PC-9 (cell line): ENCODE results near the gene RHOB. TPM values are rescaled to one million over a fixed set of nuclear protein-coding genes. Genes with fewer than 3 reads are reported as not detected.

Experiments
- BruUV-seq: library from RNA; stranded (reverse); fragments of 400-500 nt; replicated peaks from 2 replicates; lab custom pipeline; 2021; lab: Mats Ljungman, UMichigan
- CTCF ChIA-PET: fragments of 300-600 bp; sonication (Branson Sonifier 250); formaldehyde crosslinking; loops from one replicate; lab custom pipeline; 2022; ENCODE audit warnings: antibody characterized with exemption; lab: Charles Lee
- POLR2A ChIA-PET: fragments of 300-600 bp; sonication (Branson Sonifier 250); formaldehyde crosslinking; loops from one replicate; lab custom pipeline; 2022; ENCODE audit warnings: antibody characterized with exemption; ENCODE audit not compliant: unreplicated experiment; lab: Charles Lee
- DNase-seq, 2 experiments: peaks; one replicate each; pipeline versions ENCODE4 v3.0.0 to v3.0.0-alpha.2; 2015 to 2022; ENCODE audit warnings: mixed read lengths in 1 of 2
- H2AFZ ChIP-seq: fragments of 200-600 bp; sonication (generic); 2 replicates; pipeline ENCODE4 v1.8.1; 2017; ENCODE audit warnings: antibody characterized with exemption
- H3F3A ChIP-seq: fragments of 200-600 bp; sonication (generic); 2 replicates; pipeline ENCODE4 v1.8.1; 2017; ENCODE audit warnings: antibody characterized with exemption, mild to moderate bottlenecking, low read depth; ENCODE audit not compliant: insufficient read depth
- H3K27ac ChIP-seq: fragments of 200-600 bp; sonication (generic); 2 replicates; pipeline ENCODE4 v1.6.1; 2016; ENCODE audit warnings: mixed run types
- H3K27me3 ChIP-seq: fragments of 200-600 bp; sonication (generic); 2 replicates; pipeline ENCODE4 v1.6.1; 2016; ENCODE audit warnings: low read depth, mixed run types; ENCODE audit not compliant: insufficient read depth
- H3K36me3 ChIP-seq: fragments of 200-600 bp; sonication (generic); 2 replicates; pipeline ENCODE4 v1.6.1; 2016; ENCODE audit warnings: low read depth, mixed run types
- H3K4me1 ChIP-seq: fragments of 200-600 bp; sonication (generic); replicated peaks from 2 replicates; pipeline ENCODE4 v1.6.1; 2016; ENCODE audit warnings: mixed run types; ENCODE audit not compliant: insufficient read depth
- H3K4me2 ChIP-seq: fragments of 200-600 bp; sonication (generic); 2 replicates; pipeline ENCODE4 v1.6.1; 2017; ENCODE audit warnings: mixed run types
- H3K4me3 ChIP-seq: fragments of 200-600 bp; sonication (generic); 2 replicates; pipeline ENCODE4 v1.6.1; 2016; ENCODE audit warnings: mixed run types
- H3K79me2 ChIP-seq: fragments of 200-600 bp; sonication (generic); 2 replicates; pipeline ENCODE4 v1.6.1; 2017; ENCODE audit warnings: low read depth, mixed run types
- H3K9me2 ChIP-seq: fragments of 200-600 bp; sonication (generic); 2 replicates; pipeline ENCODE4 v1.8.1; 2017; ENCODE audit warnings: mild to moderate bottlenecking; ENCODE audit not compliant: insufficient read depth
- H3K9me3 ChIP-seq: fragments of 200-600 bp; sonication (generic); 2 replicates; pipeline ENCODE4 v1.8.1; 2016; ENCODE audit warnings: low read depth; ENCODE audit not compliant: insufficient read depth
- H4K20me1 ChIP-seq: fragments of 200-600 bp; sonication (generic); 2 replicates; pipeline ENCODE4 v1.8.1; 2017; ENCODE audit not compliant: insufficient read depth
- EZH2 ChIP-seq: fragments of 200-600 bp; sonication (generic); IDR thresholded peaks from 2 replicates; pipeline ENCODE4 v1.8.0; 2017; ENCODE audit warnings: antibody characterized with exemption, low read depth
- intact Hi-C: fragments of 100-400 bp; cut with micrococcal nuclease; formaldehyde crosslinking; loops from one replicate; pipeline ENCODE4 v1.10.0; 2022; ENCODE audit not compliant: unreplicated experiment
- total RNA-seq: library from RNA; stranded (reverse); gene quantifications from 2 replicates; pipeline ENCODE4 v1.2.3, GENCODE V29; 2021
- TF ChIP-seq, protein P1 (sequence below): fragments of 200-600 bp; sonication (generic); conservative IDR thresholded peaks from 2 replicates; pipeline ENCODE4 v1.6.1; 2017; ENCODE audit warnings: mixed run types, antibody characterized with exemption, mild to moderate bottlenecking, moderate library complexity

The RHOB gene
- total RNA-seq, 1 experiment from 2014 or later, result 39.3 TPM

DNA sequence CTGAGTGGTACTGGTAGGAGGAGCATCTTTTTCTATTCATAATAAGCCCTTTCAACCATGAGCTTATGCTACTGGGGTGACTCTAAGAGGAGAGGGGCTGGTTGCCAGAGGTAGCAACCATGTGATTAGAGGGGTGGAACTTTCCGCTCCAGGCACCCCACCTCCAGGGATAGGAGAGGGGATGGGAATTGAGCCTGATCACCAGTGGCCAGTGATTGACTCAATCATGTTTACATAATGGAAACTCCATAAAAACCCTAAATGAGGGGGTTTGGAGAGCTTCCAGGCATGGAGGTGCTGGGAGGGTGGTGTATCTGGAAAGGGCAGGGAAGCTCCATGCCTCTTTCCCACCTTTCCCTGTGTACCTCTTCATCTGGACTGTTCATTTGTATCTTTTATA, 46.6 kb upstream of the RHOB start:
- BruUV-seq, result no TSS peak
- TF ChIP-seq, protein P1, sequence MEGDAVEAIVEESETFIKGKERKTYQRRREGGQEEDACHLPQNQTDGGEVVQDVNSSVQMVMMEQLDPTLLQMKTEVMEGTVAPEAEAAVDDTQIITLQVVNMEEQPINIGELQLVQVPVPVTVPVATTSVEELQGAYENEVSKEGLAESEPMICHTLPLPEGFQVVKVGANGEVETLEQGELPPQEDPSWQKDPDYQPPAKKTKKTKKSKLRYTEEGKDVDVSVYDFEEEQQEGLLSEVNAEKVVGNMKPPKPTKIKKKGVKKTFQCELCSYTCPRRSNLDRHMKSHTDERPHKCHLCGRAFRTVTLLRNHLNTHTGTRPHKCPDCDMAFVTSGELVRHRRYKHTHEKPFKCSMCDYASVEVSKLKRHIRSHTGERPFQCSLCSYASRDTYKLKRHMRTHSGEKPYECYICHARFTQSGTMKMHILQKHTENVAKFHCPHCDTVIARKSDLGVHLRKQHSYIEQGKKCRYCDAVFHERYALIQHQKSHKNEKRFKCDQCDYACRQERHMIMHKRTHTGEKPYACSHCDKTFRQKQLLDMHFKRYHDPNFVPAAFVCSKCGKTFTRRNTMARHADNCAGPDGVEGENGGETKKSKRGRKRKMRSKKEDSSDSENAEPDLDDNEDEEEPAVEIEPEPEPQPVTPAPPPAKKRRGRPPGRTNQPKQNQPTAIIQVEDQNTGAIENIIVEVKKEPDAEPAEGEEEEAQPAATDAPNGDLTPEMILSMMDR, result no peak
- no peak for TF ChIP-seq EZH2
- Histone ChIP-seq H3F3A (no peaks in the 10 kb centered on the region), H3K4me1 (no peaks in the 10 kb centered on the region), H3K27me3 (no peaks in the 10 kb centered on the region), H3K79me2 (no peaks in the 10 kb centered on the region), H3K9me3 (no peaks in the 10 kb centered on the region), H3K4me2 (no peak overlapping the region), H3K36me3 (no peaks in the 10 kb centered on the region), H3K27ac (no peak overlapping the region), H4K20me1 (no peaks in the 10 kb centered on the region), H3K4me3 (no peak overlapping the region), H2AFZ (no peak overlapping the region), H3K9me2 (no peaks in the 10 kb centered on the region)
- intact Hi-C loops, result no loop called here
- CTCF ChIA-PET, result no interaction called here
- peak in 1 of 2 experiments; percentile 8 for DNase-seq
- POLR2A ChIA-PET, result no interaction called here

GRCh38 chr2:20400787-20401488, 45.9 kb upstream of the RHOB start:
- H3K9me3 ChIP-seq, result no peaks in the 10 kb centered on the region
- TF ChIP-seq, protein P1, result no peak
- no peak for TF ChIP-seq EZH2
- no peak overlapping the region for H2AFZ ChIP-seq
- H3K79me2 ChIP-seq, result no peaks in the 10 kb centered on the region
- H3K27ac ChIP-seq, result no peak overlapping the region
- no peak overlapping the region for H3K4me2 ChIP-seq
- no peaks in the 10 kb centered on the region for H3F3A ChIP-seq
- CTCF ChIA-PET, result no interaction called here
- BruUV-seq, result no TSS peak
- H3K4me1 ChIP-seq, result no peaks in the 10 kb centered on the region
- no peaks in the 10 kb centered on the region for H3K9me2 ChIP-seq
- DNase-seq, result peak in 1 of 2 experiments; percentile 8
- POLR2A ChIA-PET, result no interaction called here
- no peaks in the 10 kb centered on the region for H3K36me3 ChIP-seq
- intact Hi-C loops, result no loop called here
- H3K4me3 ChIP-seq, result no peak overlapping the region
- no peaks in the 10 kb centered on the region for H4K20me1 ChIP-seq
- H3K27me3 ChIP-seq, result no peaks in the 10 kb centered on the region

GRCh38 chr2:20401489-20401835, 45.4 kb upstream of the RHOB start:
- Histone ChIP-seq H3K79me2 (no peaks in the 10 kb centered on the region), H3K4me1 (no peaks in the 10 kb centered on the region), H3K4me3 (no peak overlapping the region), H3K9me2 (no peaks in the 10 kb centered on the region), H3K36me3 (no peaks in the 10 kb centered on the region), H3K27me3 (no peaks in the 10 kb centered on the region), H3K9me3 (no peaks in the 10 kb centered on the region), H3K4me2 (no peak overlapping the region), H3K27ac (no peak overlapping the region), H2AFZ (no peak overlapping the region), H4K20me1 (no peaks in the 10 kb centered on the region), H3F3A (no peaks in the 10 kb centered on the region)
- no TSS peak for BruUV-seq
- ChIA-PET POLR2A (no interaction called here), CTCF (interaction anchor here (0.7 kb wide), 1 partner anchor 9 kb away, joined by 5 read pairs; no protein-coding TSS in a partner anchor)
- DNase-seq, result peak in 1 of 2 experiments; percentile 3
- TF ChIP-seq, protein P1, result no peak
- no peak for TF ChIP-seq EZH2
- intact Hi-C loops, result no loop called here
